IPS DF 6.9 (cell line): ENCODE data around the gene GPR137.

Experiments
- DNase-seq: peaks from one replicate; pipeline ENCODE4 v3.0.0-alpha.2; 2013; ENCODE audit warnings: low read depth, low spot score
- H3K27ac ChIP-seq: one replicate; pipeline ENCODE4 v1.5.1; 2013; ENCODE audit warnings: low read length, control low read depth
- H3K27me3 ChIP-seq: 2 replicates; pipeline ENCODE4 v1.6.1; 2013; ENCODE audit warnings: mild to moderate bottlenecking, low read length; ENCODE audit not compliant: control insufficient read depth, insufficient read depth
- H3K36me3 ChIP-seq: 2 replicates; pipeline ENCODE4 v1.6.1; 2013; ENCODE audit warnings: low read length; ENCODE audit not compliant: control insufficient read depth, insufficient read depth
- H3K4me1 ChIP-seq: 2 replicates; pipeline ENCODE4 v1.6.1; 2013; ENCODE audit warnings: low read length; ENCODE audit not compliant: control insufficient read depth, insufficient read depth
- H3K4me3 ChIP-seq: 2 replicates; pipeline ENCODE4 v1.5.1; 2013; ENCODE audit warnings: mild to moderate bottlenecking, low read length
- H3K9me3 ChIP-seq: 2 replicates; pipeline ENCODE4 v1.6.1; 2013; ENCODE audit warnings: low read length, inconsistent platforms; ENCODE audit not compliant: control insufficient read depth, insufficient read depth
- WGBS: extraction: QIAGEN DNeasy Blood & Tissue Kit; methylation state at CpG from one replicate; pipeline ENCODE4 v1.1.7; 2013; ENCODE audit warnings: mixed read lengths, missing lambda C conversion rate; ENCODE audit not compliant: insufficient read length, insufficient coverage; 5-methylcytosine and 5-hydroxymethylcytosine counted together

GPR137 gene

DNA sequence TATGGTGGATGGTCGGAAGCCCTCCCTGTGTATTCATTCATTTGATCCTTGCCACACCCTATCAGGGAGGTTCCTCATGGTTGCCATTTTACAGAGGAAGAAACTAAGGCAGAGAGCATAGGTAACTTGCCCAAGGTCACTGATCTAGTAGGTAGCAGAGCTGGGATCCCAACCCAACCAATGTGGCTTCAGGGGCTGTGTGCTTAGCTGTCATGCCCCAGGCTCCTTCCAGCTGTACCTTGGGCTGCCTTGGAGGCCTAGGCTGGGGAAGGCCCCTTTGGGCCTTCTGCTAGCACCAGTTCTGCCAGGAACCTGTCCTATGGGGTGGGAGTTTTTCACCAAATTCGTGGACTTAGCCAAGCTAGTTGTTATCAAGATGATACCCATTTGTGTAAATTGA, 9.8 kb upstream of the GPR137 start:
- H3K4me1 ChIP-seq, result peaks cover 2% of the 10 kb centered on the region
- H3K36me3 ChIP-seq, result 0 out of 2 replicates have a peak, but pooled peaks cover 3% of the 10 kb centered on the region
- H3K27ac ChIP-seq, result no peak overlapping the region
- no peak for DNase-seq
- WGBS, result no CpG with 5 or more reads among the region's 2 CpGs
- no peaks in the 10 kb centered on the region for H3K9me3 ChIP-seq
- no peaks in the 10 kb centered on the region for H3K27me3 ChIP-seq
- H3K4me3 ChIP-seq, result no peak overlapping the region

DNA sequence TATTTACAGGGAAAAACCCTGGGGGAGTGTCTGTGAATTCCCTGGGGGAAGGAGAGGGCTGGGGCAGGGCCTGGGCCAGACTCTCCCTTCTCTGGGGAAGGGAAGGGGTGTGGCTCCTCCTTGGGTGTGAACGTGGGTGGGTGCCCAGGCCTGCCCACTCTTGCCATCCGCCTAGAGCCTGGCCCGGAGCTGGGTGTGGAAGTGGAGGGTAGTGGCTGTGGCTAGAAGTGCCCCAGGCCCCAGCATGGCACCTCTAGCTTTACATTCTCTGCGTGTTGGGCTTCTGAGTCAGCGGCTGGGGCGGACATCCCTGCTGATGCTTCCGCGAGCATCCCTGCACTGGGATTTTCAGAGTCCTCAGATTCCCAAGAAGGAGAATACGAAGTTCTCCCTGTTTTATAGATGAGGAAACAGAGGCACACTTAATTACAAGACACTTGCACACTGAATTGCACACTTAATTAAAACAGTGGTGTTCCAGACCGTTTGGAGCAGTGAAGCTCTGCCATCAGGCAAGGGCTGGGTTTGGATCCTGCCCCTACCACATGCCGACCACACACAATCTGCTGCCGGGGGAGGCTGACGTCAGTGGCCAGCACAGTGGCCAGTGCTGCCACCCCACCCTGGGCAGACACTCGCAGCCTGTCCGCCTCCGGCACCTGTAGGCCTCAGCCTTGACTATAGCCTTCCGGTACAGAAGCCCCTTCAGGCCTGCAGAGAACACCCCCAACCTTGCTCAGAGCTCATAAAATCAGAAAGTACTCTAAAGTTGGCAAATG, 8.8 kb upstream of the GPR137 start:
- Histone ChIP-seq H3K9me3 (no peaks in the 10 kb centered on the region), H3K27ac (no peak overlapping the region), H3K36me3 (0 out of 2 replicates have a peak, but pooled peaks cover 3% of the 10 kb centered on the region), H3K4me3 (no peak overlapping the region), H3K27me3 (no peaks in the 10 kb centered on the region), H3K4me1 (peaks cover 2% of the 10 kb centered on the region)
- no CpG with 5 or more reads among the region's 17 CpGs for WGBS
- no peak for DNase-seq

DNA sequence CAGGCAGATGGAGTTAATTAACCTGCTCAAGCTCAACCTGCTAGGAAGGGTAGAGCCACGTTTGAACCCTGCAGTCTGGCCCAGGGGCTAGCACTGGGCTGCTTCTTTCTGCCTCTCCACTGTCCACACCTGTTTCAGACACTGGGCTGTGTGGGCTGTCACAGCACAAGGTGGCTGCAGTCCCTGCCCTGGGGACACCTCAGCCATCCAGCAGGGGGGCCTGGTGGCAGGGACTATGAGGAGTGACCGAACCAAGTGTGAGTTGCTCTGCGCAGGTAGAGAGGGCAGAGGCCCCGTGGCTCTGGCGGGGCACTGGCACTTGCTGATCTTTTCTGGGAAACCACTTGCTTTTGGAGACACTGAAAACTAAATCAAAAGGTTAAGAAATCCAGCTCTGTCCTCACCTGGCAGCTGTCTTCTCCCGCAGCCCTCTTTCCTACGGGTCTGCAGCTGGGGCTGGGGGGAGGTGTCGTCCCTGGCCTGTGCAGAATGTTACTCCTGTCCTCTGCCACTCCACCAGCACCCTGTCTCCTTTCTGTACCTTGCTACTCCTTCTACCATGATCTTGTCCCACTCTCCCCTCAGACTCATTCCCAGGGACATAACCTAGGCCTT, 7.0 kb upstream of the GPR137 start:
- Histone ChIP-seq H3K27me3 (no peaks in the 10 kb centered on the region), H3K4me3 (no peak overlapping the region), H3K4me1 (peaks cover 2% of the 10 kb centered on the region), H3K9me3 (no peaks in the 10 kb centered on the region), H3K27ac (no peak overlapping the region), H3K36me3 (0 out of 2 replicates have a peak, but pooled peaks cover 3% of the 10 kb centered on the region)
- DNase-seq, result no peak
- no CpG with 5 or more reads among the region's 8 CpGs for WGBS

DNA sequence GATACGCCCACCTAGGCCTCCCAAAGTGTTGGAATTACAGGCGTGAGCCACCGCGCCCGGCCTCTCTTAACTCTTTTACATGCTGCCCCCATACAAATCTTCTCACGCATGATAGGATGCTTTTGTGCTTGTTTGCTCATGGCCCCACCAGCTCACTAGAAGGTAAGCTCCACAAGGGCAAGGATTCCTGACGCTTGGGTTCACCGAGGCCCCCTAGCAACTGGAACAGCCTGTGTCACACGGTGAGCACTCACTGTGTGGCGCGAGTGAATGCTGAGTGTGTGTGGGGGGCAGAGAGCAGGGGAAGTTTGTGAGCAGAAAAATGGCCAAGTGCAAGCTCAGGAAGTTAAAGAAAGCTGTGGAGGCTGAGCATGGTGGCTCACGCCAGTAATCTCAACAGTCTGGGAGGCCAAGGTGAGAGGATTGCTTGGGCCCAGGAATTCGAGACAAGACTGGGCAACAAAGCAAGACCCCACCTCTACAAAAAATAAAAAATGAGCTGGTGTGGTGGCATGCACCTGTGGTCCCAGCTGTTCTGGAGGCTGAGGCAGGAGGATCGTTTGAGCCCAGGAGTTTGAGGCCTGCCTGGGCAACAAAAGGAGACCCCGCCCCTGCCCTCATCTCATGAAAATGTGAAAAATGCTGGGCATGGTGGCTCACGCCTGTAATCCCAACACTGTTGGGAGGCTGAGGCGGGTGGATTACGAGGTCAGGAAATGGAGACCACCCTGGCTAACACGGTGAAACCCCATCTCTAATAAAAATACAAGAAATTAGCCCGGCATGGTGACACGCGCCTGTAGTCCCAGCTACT, 3.5 kb upstream of the GPR137 start:
- H3K4me1 ChIP-seq, result peaks cover 5% of the 10 kb centered on the region; the same call in 1 of the 2 replicates
- no peaks in the 10 kb centered on the region for H3K9me3 ChIP-seq
- WGBS, result no CpG with 5 or more reads among the region's 22 CpGs
- H3K27me3 ChIP-seq, result no peaks in the 10 kb centered on the region
- H3K36me3 ChIP-seq, result 0 out of 2 replicates have a peak, but pooled peaks cover 3% of the 10 kb centered on the region
- no peak overlapping the region for H3K27ac ChIP-seq
- H3K4me3 ChIP-seq, result no peak overlapping the region
- no peak for DNase-seq

DNA sequence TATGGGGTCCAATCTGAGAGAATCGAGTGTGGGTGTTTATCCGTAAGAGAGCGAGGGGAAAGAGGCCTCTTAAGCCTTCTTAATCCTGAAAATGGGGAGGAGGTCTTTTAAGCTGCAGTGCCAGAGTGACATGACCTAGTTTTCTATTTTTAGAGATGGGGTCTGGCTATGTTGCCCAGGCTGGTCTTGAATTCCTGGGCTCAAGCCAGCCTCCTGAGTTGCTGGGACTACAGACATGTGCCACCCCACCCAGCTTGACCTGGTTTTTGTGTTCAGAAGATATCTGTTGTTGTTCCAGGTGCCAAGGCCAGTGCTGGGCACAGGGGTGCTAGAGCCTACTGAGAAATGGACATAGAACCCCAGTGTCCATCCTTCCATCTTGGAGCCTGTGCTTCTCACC, 2.6 kb upstream of the GPR137 start:
- Histone ChIP-seq H3K27me3 (no peaks in the 10 kb centered on the region), H3K27ac (no peak overlapping the region), H3K4me3 (no peak overlapping the region), H3K4me1 (peaks cover 5% of the 10 kb centered on the region; the same call in 1 of the 2 replicates), H3K36me3 (0 out of 2 replicates have a peak, but pooled peaks cover 3% of the 10 kb centered on the region), H3K9me3 (no peaks in the 10 kb centered on the region)
- WGBS, result no CpG with 5 or more reads among the region's 3 CpGs
- no peak for DNase-seq

DNA sequence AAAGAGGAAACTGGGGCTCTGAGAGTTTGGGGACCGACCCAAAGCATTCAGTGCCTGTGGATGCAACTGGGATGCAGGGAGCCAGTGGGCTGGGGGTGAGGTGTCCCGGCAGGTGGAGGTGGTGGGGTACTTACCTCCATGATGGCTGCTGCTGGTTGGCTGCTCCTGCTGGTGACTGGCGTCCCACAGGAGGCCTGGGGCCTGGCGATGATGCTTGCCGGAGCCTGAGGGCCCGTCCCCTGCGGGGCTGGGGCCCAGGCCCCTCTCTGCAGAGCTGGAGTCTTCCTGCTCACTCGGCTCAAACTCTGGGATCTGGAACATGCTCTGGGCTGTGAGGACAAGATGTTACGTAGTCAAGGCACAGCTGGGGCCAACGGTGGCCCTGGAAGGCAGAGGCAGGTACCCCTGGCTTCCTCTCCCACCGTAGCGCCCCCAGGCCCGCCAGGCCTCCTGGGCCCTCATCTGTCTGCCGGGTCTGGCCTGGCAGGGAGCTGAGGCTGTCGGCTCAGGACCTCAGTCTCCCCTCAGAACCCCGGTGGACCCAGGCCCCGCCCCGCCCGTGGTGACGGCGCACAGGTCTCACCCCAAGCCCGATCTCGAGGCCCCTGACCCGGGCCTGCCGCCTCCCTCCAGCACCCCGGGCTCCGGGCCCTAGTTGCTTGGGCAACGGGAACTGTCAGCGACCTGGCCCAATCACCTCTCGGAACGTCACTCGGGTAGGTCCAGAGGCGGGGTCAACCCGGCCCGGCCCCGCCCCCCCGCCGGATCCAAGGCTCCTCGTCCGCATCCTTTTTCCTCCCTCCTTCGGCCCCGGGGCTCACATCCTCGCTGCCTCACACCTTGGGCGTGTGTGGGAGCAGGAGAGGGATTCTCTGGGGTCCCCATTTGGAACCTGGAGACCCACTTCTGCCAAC, 1.3 kb upstream of the GPR137 start, which contains the start of gene BAD:
Gene BAD, minus strand, starts transcription at position 618 of the 914 bp plus-strand sequence. Its CDS starts 297 bp downstream, at position 321.
- Histone ChIP-seq H3K27me3 (no peaks in the 10 kb centered on the region), H3K36me3 (no peaks in the 10 kb centered on the region), H3K4me1 (peaks cover 5% of the 10 kb centered on the region; the same call in 1 of the 2 replicates), H3K9me3 (no peaks in the 10 kb centered on the region), H3K4me3 (peak within 1 kb of the TSS; percentile 83; the same call in 1 of the 2 replicates), H3K27ac (no peak within 1 kb of the TSS)
- WGBS, result no CpG with 5 or more reads among the region's 44 CpGs
- no peak for DNase-seq

DNA sequence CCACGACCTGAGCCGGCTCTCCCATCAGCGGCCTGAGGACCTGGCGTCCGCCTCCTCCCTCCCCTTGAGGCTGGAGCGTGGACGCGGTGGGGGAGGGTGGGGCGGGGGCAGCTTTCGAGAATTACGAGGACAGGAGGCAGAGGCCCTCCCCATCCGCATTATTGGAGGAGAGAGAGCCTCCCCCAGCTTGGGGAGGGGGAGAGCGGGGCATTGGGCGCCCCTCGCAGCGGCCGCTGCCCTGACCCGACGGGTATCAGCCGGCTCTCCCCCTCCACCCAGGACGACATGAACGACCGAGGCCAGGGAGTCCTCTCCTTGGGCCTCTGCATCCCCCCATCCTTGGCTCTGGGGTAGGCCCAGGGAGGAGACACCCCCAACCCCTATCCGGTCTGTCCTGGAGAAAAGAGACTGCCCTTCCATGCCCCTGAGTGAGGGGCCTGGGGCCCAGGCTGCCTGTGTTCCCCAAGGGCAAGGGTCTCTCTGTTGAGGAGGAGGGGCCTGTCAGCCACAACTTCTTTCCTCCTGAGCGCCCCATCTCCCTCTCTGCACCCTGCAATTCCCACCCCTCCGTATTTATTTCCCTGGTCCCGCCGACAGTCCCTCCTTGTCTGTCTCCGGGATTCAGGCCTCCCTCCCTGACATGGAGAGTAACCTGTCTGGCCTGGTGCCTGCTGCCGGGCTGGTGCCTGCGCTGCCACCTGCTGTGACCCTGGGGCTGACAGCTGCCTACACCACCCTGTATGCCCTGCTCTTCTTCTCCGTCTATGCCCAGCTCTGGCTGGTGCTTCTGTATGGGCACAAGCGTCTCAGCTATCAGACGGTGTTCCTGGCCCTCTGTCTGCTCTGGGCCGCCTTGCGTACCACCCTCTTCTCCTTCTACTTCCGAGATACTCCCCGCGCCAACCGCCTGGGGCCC, 495 bp downstream of the GPR137 start:
- Histone ChIP-seq H3K4me1 (peaks cover 5% of the 10 kb centered on the region; the same call in 1 of the 2 replicates), H3K27me3 (peaks cover 12% of the 10 kb centered on the region), H3K36me3 (no peaks in the 10 kb centered on the region), H3K27ac (no peak overlapping the region), H3K4me3 (peak overlapping the region; percentile 83; the same call in 1 of the 2 replicates), H3K9me3 (no peaks in the 10 kb centered on the region)
- WGBS, result no CpG with 5 or more reads among the region's 40 CpGs
- DNase-seq, result no peak

DNA sequence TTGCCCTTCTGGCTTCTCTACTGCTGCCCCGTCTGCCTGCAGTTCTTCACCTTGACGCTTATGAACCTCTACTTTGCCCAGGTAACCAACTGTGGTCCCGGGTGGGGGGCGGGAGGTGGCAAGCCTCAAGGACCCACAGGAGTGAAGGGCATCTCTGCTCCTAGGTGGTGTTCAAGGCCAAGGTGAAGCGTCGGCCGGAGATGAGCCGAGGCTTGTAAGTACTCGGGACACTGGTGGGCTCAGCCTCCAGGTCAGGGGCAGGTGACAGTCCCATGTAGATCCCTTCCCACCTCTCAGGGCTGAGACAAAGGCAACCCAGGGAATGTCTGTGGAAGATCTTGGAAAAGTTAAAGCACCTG, 1.1 kb downstream of the GPR137 start:
- WGBS, result no CpG with 5 or more reads among the region's 9 CpGs
- Histone ChIP-seq H3K36me3 (no peaks in the 10 kb centered on the region), H3K4me1 (peaks cover 5% of the 10 kb centered on the region; the same call in 1 of the 2 replicates), H3K4me3 (no peak overlapping the region), H3K27ac (no peak overlapping the region), H3K27me3 (peaks cover 16% of the 10 kb centered on the region), H3K9me3 (no peaks in the 10 kb centered on the region)
- DNase-seq, result no peak
